Epithelial cell of proximal tubule (primary cell): ENCODE data around the gene ZNF654. TPM values are rescaled to one million over a fixed set of nuclear protein-coding genes. Genes with fewer than 3 reads are reported as not detected.

ENCODE experiments used
- DNase-seq: peaks from one replicate; pipeline ENCODE4 v3.0.0-alpha.2; 2011; ENCODE audit warnings: low read depth
- H3K4me3 ChIP-seq: 2 replicates; pipeline ENCODE4 v1.5.1; 2011; ENCODE audit warnings: low read depth, mild to moderate bottlenecking, low read length
- total RNA-seq: library from RNA; depleted of rRNA; stranded (reverse); fragments of >200 nt; gene quantifications from 2 replicates; pipeline ENCODE4 v1.2.3, GENCODE V29; 2015
- TF ChIP-seq, protein P1 (sequence below): conservative IDR thresholded peaks from 2 replicates; pipeline ENCODE4 v1.5.1; 2012; ENCODE audit warnings: low read depth, mild to moderate bottlenecking, low read length

The ZNF654 gene
- total RNA-seq, 1 donor from 2014 or later = 4.6 TPM

DNA sequence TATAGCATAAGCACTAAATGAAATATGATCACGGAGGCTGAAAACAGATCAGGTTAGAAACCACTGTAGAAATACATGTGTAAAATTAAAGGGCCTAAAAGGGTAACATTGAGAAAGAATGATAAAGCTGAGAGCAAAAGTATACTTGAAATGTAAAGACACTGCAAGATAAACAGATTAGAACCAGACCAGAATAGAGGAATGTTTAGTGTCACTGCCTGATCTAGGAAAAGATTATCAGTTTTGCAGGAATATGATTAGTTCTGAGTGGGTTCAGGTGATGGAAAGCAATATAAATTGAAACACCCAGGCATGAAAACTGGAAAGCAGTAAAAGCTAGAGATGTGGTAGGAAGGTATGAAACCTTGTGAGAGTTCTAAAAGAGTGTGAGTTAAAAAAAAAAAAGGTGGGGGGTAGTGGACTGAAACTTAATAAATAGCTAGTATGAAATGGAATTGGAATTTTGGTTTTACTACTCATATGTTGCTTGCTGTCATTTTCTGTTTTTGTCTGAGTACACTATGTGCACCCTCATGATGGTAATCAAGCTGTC is 74.7 kb downstream of the ZNF654 start:
- no peak for DNase-seq
- TF ChIP-seq, protein P1, sequence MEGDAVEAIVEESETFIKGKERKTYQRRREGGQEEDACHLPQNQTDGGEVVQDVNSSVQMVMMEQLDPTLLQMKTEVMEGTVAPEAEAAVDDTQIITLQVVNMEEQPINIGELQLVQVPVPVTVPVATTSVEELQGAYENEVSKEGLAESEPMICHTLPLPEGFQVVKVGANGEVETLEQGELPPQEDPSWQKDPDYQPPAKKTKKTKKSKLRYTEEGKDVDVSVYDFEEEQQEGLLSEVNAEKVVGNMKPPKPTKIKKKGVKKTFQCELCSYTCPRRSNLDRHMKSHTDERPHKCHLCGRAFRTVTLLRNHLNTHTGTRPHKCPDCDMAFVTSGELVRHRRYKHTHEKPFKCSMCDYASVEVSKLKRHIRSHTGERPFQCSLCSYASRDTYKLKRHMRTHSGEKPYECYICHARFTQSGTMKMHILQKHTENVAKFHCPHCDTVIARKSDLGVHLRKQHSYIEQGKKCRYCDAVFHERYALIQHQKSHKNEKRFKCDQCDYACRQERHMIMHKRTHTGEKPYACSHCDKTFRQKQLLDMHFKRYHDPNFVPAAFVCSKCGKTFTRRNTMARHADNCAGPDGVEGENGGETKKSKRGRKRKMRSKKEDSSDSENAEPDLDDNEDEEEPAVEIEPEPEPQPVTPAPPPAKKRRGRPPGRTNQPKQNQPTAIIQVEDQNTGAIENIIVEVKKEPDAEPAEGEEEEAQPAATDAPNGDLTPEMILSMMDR = no peak
- H3K4me3 ChIP-seq = no peak overlapping the region

GRCh38 chr3:88137836-88138235 is 78.8 kb downstream of the ZNF654 start:
- no peak overlapping the region for H3K4me3 ChIP-seq
- TF ChIP-seq, protein P1 = no peak
- DNase-seq = no peak

DNA sequence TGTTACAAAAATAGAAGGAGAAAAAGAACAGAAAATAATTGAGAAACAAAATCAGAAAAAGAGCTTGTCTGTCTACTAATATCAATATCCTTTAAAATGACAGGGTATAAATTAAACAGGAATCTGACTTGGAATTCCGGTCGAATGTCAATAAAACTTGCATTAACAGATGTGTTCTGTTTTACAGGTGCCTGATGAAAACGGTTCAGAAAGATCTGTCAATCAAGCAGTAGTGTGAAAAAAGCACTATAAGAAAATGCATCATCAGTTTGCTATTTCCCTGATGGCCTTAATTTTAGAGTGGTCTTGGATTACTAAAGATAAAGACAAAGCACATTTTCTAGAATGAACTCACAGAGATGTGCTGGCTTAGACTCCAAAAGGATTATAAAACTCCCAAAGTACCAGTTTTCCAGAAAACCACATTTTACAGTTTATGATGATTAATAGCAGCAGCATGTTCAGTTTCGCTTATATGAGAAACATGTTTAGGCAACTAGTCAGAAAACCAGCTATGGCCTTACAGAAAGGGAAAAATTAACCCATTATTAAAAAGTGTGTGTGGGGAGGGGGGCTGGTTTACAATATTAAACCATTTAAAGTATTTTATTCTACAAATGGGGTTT is 82.5 kb downstream of the ZNF654 start:
- TF ChIP-seq, protein P1 = no peak
- DNase-seq = no peak
- no peak overlapping the region for H3K4me3 ChIP-seq

- no peak overlapping the region for H3K4me3 ChIP-seq
- DNase-seq = no peak
- TF ChIP-seq, protein P1 = no peak
Measured at GRCh38 chr3:88142094-88142624, 83.1 kb downstream of the ZNF654 start.

- TF ChIP-seq, protein P1 = no peak
- H3K4me3 ChIP-seq = no peak overlapping the region
- no peak for DNase-seq
Measured at GRCh38 chr3:88147261-88147660, 88.2 kb downstream of the ZNF654 start.

- TF ChIP-seq, protein P1 = no peak
- peak overlapping the region; percentile 99 for H3K4me3 ChIP-seq
- DNase-seq = no peak
Measured at GRCh38 chr3:88148651-88149050, 89.6 kb downstream of the ZNF654 start.

DNA sequence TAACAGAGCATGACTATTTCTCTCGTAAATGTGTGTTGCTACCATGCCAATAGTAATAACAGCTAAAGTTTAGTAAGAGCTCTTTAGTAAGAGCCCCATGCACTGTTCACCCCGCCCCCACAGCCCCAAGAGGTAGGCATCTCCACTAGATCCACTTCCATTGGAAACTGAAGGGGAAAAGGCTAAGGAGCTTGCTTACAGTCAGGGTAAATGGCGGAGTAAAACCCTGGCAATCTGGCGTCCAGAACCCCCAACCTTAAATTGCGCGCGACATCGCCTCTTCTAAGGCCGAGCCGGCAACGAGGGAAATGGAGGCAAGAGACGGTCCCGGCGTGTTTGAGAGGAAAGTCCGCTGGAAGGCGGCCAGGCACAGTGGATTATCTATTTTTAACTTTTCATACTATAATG is 90.0 kb downstream of the ZNF654 start:
- no peak for DNase-seq
- peak overlapping the region; percentile 99 for H3K4me3 ChIP-seq
- TF ChIP-seq, protein P1 = no peak
